ENCODE data around the gene TMEM178B. TPM values are rescaled to one million over a fixed set of nuclear protein-coding genes. Genes with fewer than 3 reads are reported as not detected.

TMEM178B gene
- total and polyA plus RNA-seq, 2 donors (not counting 1 experiment from before 2014, with no cell fraction given) = 0.28 to 0.96 TPM

DNA sequence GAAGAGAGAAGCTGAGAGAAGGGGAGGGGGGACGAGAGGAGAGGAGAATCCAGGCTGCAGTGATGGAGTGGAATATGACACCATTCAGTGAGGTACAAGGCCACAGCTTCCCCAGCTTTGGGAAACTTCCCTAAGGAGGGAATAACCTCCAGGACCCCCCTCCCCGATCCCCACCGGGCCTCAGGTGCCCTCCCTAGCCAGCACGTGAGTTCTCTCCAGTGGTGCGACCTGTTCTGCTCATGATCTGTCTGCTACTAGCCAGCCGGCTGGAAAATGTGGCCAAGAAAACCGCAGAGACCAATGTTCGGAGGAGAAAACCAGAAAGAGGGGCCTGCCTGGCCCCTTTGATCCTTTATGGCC, 437.4 kb downstream of the TMEM178B start:
- Histone ChIP-seq H2AFZ (ENCODE audit: insufficient read depth, low read depth, low read length, poor library complexity, severe bottlenecking) (peak overlapping the region; percentile 65), H3K9me3 (ENCODE audit: control extremely low read depth in 1 of 3, control insufficient read depth in 2 of 3, insufficient read depth in 1 of 3, low read length in 2 of 3) (peaks cover 0 to 7% (median 0%) of the 10 kb centered on the region in 3 donors), H3K27me3 (replicated peaks in 1 of 4; ENCODE audit: control extremely low read depth in 1 of 4, control insufficient read depth in 3 of 4, insufficient read depth in 4 of 4, low read length in 3 of 4) (peaks cover 0 to 25% (median 15%) of the 10 kb centered on the region in 4 experiments), H3K79me2 (ENCODE audit: control insufficient read depth, insufficient read depth, low read length) (no peaks in the 10 kb centered on the region), H3K9ac (ENCODE audit: low read length) (peak overlapping the region; percentile 49), H3K36me3 (replicated peaks in 1 of 2; ENCODE audit: control extremely low read depth in 1 of 2, control insufficient read depth in 1 of 2, extremely low read depth in 1 of 2, insufficient read depth in 2 of 2, low read length in 1 of 2) (no peaks in the 10 kb centered on the region), H3K27ac (ENCODE audit: low read length in 2 of 2) (no peak overlapping the region), H3K4me3 (ENCODE audit: control extremely low read depth in 1 of 5, extremely low read depth in 1 of 5, insufficient read depth in 1 of 5, low read depth in 2 of 5, low read length in 4 of 5) (peak overlapping the region in 4 of 5 experiments; percentile 11 to 55 (median 40)), H4K20me1 (ENCODE audit: control insufficient read depth, insufficient read depth, low read length, poor library complexity, severe bottlenecking) (no peaks in the 10 kb centered on the region), H3K4me1 (ENCODE audit: control insufficient read depth in 2 of 2, insufficient read depth in 2 of 2, low read length in 2 of 2) (peaks cover 12 to 14% of the 10 kb centered on the region in 2 donors), H3K4me2 (replicated peaks; ENCODE audit: low read depth, low read length, poor library complexity, severe bottlenecking) (peak overlapping the region; percentile 64)
- ATAC-seq (ENCODE audit: low read depth) (no peak), DNase-seq (no peak)
- H3K4me1 Mint-ChIP-seq = peaks cover 18% of the 10 kb centered on the region
- 3% methylated on average over 7 of the region's 8 CpGs for WGBS (ENCODE audit: insufficient coverage)
- H3K27ac Mint-ChIP-seq = no peak overlapping the region
- H3K27me3 Mint-ChIP-seq = peaks cover 48% of the 10 kb centered on the region
- TF ChIP-seq EZH2 (IDR thresholded peaks at IDR 0.05; ENCODE audit: borderline replicate concordance, insufficient read depth, low read depth, low read length, poor library complexity, severe bottlenecking) = no peak
- TF ChIP-seq, protein P1, sequence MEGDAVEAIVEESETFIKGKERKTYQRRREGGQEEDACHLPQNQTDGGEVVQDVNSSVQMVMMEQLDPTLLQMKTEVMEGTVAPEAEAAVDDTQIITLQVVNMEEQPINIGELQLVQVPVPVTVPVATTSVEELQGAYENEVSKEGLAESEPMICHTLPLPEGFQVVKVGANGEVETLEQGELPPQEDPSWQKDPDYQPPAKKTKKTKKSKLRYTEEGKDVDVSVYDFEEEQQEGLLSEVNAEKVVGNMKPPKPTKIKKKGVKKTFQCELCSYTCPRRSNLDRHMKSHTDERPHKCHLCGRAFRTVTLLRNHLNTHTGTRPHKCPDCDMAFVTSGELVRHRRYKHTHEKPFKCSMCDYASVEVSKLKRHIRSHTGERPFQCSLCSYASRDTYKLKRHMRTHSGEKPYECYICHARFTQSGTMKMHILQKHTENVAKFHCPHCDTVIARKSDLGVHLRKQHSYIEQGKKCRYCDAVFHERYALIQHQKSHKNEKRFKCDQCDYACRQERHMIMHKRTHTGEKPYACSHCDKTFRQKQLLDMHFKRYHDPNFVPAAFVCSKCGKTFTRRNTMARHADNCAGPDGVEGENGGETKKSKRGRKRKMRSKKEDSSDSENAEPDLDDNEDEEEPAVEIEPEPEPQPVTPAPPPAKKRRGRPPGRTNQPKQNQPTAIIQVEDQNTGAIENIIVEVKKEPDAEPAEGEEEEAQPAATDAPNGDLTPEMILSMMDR (IDR thresholded peaks at IDR 0.05) = no peak
- CTCF ChIA-PET = interaction anchor here (1.6 kb wide), 1 partner anchor 22 kb away, joined by 6 read pairs; no protein-coding TSS in a partner anchor
- POLR2A ChIA-PET = no interaction called here
- H3K4me3 Mint-ChIP-seq = peak overlapping the region; percentile 78
- no peaks in the 10 kb centered on the region for H3K9me3 Mint-ChIP-seq (ENCODE audit: insufficient read depth)
- intact Hi-C loops (cut with micrococcal nuclease) = no loop called here

DNA sequence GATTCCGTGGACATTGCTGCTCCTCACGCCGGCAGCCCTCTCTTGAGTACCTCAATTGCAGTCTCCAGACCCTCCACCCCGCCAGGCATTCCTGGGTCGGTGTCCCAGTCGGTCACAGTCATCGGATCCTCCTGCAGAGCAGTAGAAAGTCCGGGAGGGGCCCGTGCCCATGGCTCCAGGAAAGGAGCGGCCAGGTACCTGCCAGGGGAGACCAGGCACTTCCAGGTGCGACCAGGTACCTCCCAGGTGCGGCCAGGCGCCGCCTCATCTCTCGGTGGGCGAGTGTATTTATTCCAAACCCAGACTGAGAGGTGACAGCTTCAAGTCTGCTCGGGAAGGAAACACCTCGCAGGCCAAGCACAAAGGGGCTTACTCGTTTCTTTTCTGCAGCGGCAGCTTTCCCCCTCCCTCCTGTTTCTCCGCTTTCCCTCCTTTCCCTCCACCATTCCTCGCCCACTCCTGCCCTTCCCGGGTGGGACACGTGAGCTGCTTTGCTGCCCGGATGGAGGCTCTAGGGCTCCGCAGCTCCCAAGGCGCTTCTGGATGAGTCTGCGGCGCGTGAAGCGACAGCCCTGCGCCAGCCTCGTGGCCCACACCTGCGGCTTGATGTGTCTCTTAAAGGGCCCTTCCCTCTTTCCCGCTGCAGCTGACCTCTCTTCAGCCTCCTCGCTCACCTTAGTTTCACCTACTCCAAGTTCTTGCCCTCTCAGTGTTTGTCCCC, 438.0 kb downstream of the TMEM178B start:
- Histone ChIP-seq H4K20me1 (ENCODE audit: control insufficient read depth, insufficient read depth, low read length, poor library complexity, severe bottlenecking) (no peaks in the 10 kb centered on the region), H3K79me2 (ENCODE audit: control insufficient read depth, insufficient read depth, low read length) (no peaks in the 10 kb centered on the region), H2AFZ (ENCODE audit: insufficient read depth, low read depth, low read length, poor library complexity, severe bottlenecking) (peak overlapping the region; percentile 65), H3K9me3 (ENCODE audit: control extremely low read depth in 1 of 3, control insufficient read depth in 2 of 3, insufficient read depth in 1 of 3, low read length in 2 of 3) (peaks cover 0 to 7% (median 0%) of the 10 kb centered on the region in 3 donors), H3K36me3 (replicated peaks in 1 of 2; ENCODE audit: control extremely low read depth in 1 of 2, control insufficient read depth in 1 of 2, extremely low read depth in 1 of 2, insufficient read depth in 2 of 2, low read length in 1 of 2) (no peaks in the 10 kb centered on the region), H3K4me3 (ENCODE audit: control extremely low read depth in 1 of 5, extremely low read depth in 1 of 5, insufficient read depth in 1 of 5, low read depth in 2 of 5, low read length in 4 of 5) (peak overlapping the region in 4 of 5 experiments; percentile 11 to 55 (median 40)), H3K27ac (ENCODE audit: low read length in 2 of 2) (no peak overlapping the region), H3K4me1 (ENCODE audit: control insufficient read depth in 2 of 2, insufficient read depth in 2 of 2, low read length in 2 of 2) (peaks cover 12 to 14% of the 10 kb centered on the region in 2 donors), H3K4me2 (replicated peaks; ENCODE audit: low read depth, low read length, poor library complexity, severe bottlenecking) (peak overlapping the region; percentile 64), H3K27me3 (replicated peaks in 1 of 4; ENCODE audit: control extremely low read depth in 1 of 4, control insufficient read depth in 3 of 4, insufficient read depth in 4 of 4, low read length in 3 of 4) (peaks cover 0 to 25% (median 16%) of the 10 kb centered on the region in 4 experiments), H3K9ac (ENCODE audit: low read length) (peak overlapping the region; percentile 49)
- 5% methylated on average over 36 of the region's 36 CpGs for WGBS (ENCODE audit: insufficient coverage)
- Mint-ChIP-seq H3K9me3 (ENCODE audit: insufficient read depth) (no peaks in the 10 kb centered on the region), H3K4me3 (peak overlapping the region; percentile 78), H3K4me1 (peaks cover 18% of the 10 kb centered on the region), H3K27me3 (peaks cover 48% of the 10 kb centered on the region), H3K27ac (no peak overlapping the region)
- intact Hi-C loops (cut with micrococcal nuclease) = no loop called here
- ChIA-PET CTCF (interaction anchor here (1.6 kb wide), 1 partner anchor 21 kb away, joined by 6 read pairs; no protein-coding TSS in a partner anchor), POLR2A (no interaction called here)
- ATAC-seq (ENCODE audit: low read depth) = no peak
- TF ChIP-seq, protein P1 (IDR thresholded peaks at IDR 0.05) = no peak
- no peak for TF ChIP-seq EZH2 (IDR thresholded peaks at IDR 0.05; ENCODE audit: borderline replicate concordance, insufficient read depth, low read depth, low read length, poor library complexity, severe bottlenecking)
- peak; percentile 17 for DNase-seq

All from B cell (primary cell).